ENCODE results near the gene PARG. TPM values are rescaled to one million over a fixed set of nuclear protein-coding genes. Genes with fewer than 3 reads are reported as not detected.
"Not testable (repeated sequence)": the region's sequence is repeated elsewhere in the genome, so short reads cannot be mapped to it uniquely, and the experiment has no call there.

PARG gene
- polyA plus RNA-seq, 1 donor: 42.7 TPM

DNA sequence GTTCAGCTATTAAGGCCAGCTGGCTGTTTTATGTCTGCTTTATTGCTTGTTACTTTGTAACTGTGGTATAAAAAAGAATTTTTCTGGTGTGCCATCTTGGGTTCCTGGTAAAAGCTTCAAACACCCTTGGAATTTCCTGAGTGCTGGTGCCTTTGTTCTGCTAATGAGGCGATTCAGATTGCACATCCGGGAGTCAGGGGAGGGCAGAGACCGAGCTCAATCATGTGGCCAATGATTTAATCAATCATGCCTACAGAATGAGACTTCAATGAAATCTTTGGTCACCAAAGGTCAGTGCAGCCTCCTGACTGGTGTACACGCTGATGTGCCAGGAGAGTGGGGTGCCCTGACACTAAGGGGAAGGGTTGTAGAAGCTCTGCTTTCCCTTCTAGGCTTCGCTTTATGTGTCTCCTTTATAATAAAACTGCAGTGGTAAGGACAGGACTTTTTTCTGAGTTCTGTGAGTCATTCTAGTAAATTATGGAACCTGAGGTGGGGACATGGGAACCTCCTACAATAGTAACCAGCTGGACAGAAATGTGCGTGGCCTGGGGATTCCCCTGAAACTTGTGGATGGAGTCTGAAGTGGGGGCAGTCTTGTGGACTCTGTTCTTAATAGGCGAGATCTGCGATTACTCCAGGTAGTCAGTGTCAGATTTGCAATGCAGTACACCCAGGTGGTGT, 110.3 kb downstream of the PARG start:
- no peak for DNase-seq

DNA sequence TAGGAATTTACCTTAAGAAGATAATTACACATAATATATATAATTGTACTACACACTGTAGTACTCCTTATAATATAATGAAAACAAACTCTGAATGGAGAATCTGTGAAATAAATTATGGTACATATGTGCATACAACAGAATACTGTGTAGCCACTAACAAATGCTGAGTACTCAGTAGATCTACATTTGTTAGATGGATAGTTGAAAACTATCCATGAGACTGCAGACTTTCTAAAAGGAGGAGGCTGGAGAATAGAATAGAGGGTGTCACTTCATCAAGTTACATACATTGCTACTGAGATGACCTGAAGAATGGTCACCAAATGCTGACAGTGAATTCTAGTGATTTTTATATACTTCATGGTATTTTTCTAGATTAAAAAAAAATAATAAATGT, 111.0 kb downstream of the PARG start:
- no peak for DNase-seq

DNA sequence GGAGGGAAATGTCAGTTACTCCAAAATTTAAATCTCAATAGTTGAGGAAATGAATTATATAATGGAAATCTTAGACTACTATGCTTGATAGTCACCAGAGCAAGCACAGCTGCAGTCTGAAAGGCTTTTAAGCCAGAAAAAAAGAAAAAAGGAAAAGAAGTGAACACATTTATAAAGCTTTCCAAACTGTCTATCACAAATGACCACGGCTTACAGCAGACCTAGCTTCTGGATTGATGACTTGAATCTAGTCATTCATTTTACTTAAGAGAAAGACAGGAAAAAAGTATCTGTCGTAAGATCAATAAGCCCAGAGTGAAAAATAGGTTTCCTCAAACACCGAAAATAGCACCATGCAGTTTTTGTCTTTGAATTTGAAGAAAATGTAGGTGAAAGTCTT, 111.8 kb downstream of the PARG start:
- DNase-seq: no peak

DNA sequence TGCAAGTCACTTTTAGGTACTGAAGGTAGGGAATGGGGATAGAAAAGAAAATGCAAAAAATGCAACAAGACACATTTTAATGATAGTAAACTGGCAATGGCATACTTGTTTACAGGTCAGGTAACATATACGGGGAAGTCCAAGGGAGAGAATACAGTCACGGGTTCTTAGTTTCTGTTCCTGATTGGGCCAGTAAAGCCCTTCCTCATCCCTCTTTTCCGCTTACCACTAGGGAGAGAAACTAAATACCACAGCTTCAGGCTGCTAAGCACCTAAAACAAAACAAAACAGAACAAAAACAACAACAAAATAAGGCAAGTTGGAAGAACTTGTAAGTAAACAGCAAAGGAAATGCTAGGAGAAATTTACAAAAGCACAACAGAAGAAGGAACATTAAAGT, 114.5 kb downstream of the PARG start:
- DNase-seq: no peak

DNA sequence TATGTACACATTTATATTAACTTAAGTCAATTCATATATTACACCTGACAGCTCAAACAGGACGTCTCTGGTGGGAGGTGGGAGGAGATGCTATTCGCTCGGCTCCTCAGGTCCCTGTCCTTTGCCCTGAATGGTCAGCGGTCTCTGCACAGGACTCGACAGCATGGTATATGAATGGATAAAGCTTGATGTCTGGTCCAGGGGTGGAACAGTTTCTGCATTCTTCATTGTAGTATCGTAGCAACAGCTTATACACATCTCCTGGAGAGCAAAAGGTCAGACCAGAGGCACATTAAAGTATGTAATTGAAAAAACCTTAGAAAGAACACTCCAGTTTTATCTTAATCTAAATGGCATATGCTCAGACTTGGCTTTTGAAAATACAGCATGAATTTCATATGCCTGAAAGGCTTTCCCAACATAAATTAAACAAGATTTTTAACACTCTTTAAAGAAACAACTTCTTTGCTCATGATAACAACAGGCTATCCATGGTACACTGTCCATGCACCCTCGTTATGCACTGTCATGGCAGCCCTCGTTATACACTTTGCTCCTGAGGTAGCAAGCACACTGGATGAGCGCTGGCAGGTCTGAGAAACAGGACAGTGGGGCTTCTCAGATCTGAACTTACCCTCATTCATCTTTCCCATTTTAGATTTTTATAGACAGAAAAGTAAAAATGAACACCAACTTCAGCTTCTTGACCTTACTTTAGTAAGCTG, 122.4 kb downstream of the PARG start:
- no peak for DNase-seq

DNA sequence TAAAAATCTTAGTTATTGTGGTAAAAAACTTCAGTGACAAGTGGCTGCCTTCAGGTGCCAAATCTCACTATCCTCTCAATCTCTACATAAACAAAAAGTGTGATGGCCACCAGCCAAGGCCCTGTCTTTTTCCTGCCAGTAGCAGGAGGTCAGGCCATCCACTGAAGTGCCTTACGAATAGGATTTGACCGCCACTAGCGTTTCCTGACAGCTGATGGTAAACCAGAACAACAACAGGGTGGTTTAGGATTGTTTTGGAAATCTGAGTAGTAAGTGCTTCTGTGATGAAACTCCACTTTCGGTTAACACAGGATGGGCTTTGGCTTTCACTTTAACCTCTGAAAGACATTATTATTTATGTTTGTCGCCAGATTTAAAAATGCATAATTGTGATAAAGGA, 124.0 kb downstream of the PARG start:
- no peak for DNase-seq

DNA sequence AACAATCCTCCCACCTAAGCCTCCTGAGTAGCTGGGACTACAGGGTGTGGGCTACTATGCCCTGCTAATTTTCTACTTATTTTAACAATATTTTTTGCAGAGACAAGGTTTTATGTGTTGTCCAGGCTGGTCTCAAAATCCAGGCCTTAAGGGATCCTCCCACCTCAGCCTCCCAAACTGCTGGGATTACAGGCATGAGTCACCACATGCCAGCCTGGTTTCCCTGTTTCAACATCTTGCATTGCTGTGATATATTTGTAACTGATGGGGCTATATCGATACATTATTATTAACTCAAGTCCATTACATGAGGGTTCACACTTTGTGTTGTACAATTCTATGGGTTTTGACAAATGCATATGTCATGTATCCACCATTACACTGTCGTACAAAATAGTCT, 137.8 kb downstream of the PARG start:
- no peak for DNase-seq

DNA sequence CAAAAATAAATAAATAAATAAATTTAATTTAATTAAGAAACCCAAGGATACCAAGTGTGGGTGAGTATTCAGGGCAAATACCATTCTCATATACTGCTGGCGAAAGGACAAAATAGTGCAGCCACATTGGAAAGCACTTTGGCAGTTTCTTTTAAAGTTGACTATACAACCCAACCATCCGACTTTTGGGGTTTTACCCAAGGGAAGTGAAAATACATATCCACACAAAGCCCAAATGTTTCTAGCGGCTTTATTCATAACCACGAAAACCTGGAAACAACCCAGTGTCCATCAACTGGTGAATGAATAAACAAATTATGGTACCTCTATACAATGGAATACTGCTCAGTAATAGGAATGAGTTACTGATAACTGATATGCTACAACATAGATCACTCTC, 143.6 kb downstream of the PARG start:
- DNase-seq: no peak

DNA sequence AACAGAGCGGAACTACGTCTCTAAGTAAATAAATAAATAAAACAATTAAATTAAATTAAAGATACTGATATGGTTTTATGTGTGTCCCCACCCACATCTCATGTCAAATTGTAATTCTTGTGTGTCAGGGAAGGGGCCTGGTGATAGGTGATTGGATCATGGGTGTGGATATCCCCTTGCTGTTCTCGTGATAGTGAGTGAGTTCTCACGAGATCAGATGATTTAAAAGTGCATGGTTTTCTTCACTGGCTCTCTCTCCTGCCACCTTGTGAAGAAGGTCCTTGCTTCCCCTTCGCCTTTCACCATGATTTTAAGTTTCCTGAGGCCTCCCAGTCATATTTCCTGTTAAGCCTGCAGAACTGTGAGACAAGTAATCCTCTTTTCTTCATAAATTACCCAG, 150.7 kb downstream of the PARG start:
- no peak for DNase-seq

DNA sequence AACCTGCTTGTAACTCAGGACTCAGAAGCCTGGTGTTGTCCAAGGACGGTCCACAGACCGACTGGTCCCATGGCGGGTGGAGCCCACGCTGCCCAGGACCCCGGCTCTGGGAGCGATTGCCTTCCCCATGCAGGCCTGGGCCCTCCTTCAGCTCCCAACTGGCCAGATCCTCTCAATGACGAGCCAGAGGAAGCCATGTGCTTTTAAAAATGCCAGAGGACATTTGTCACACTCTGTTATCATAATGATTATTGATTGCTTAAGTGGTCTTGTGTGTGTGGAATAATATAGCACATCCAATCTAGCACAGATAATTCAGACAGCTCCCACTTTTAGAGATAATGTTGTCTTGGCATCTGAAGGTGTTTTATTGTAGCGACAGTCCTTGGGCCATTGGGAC, 157.1 kb downstream of the PARG start:
- no peak for DNase-seq

DNA sequence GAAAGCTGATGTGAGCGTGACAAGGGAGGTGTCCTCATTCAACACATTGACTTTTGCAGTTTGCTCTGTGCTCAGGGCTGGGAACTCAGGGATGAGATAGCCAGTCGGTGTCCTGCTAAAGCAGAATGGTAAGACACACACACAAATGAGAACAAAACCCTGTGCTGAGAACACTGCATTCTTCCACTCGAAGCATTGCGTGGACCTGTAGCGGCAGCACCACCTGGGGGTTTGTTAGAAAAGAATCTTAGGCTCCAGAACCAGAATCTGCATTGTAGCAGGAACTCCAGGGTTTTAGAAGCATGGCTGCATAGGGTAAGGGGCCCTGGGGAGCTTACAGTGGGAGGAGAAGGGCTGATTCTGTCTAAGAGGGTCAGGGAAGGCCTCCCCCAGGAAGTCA, 158.2 kb downstream of the PARG start:
- no peak for DNase-seq

DNA sequence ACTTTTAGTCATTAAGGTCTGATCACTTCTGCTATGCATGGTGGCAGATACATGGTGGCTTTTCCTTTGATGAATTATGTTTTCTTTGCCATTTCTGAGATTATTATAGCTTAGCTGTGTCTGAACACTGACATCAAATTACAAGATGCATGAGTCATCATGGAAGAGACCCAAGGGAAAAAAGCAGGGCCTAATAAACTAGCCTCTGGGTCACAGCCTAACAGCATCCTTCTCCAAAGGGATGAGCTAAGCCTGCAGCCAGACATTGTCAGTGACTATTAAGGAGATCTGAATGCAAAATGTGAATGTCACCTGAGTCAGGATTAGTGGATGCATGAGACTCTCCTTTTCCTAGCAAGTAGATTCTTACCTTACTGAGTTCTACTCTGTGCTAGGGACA, 160.6 kb downstream of the PARG start:
- no peak for DNase-seq

DNA sequence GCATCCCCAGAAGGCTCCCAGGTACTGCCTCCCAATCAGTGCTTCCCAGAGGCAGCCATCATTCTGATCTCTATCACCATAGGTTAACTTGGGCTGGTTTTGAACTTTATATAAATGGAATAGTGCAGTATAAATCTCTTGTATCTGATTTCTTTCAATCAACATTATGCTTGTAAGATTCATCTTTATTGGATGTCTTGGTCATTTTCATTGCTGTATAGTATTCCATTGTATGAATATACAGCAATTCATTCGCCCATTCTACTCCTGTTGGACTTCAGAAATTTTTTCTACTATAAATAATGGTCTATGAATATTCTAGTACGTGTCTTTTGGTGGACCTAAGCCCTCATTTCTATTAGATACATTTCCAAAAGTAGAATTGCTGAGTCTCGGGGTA, 163.6 kb downstream of the PARG start:
- no peak for DNase-seq

DNA sequence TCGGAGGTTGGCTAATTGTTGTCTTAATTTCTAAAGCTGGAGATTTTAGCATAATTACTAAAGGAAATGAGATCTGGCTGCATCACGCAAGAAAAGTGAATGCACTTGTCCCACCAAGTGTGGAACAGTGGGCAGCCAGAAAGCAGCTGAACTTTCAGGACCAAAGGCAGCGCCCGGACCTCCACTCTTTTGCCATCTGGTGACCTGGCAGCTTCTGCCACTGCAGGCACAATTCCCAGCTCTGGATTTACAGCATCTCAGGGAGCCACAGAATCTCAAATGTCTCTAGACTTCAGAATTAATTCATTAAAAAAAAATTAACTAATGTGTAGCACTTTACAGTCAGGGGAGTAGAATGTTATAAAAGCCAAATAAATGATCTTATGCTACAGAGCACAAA, 165.0 kb downstream of the PARG start:
- DNase-seq: no peak

DNA sequence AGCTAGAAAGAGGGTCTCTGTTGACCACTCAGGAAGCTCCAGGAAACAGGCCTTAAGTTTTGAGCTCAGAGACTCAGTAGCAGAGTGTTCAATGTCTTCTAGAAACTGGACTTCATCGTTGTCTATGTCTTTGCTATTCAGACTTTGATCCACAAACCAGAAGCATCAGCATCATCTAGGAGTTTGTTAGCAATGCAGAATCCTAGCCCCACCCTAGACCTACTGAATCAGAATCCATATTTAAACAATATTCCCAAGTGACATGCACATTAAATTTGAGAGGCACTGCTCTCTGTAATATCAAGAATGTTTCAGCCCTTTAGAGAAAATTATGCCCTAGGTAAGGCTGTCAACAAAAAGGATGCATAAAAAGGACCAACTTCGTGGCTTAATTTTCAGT, 166.8 kb downstream of the PARG start:
- no peak for DNase-seq

DNA sequence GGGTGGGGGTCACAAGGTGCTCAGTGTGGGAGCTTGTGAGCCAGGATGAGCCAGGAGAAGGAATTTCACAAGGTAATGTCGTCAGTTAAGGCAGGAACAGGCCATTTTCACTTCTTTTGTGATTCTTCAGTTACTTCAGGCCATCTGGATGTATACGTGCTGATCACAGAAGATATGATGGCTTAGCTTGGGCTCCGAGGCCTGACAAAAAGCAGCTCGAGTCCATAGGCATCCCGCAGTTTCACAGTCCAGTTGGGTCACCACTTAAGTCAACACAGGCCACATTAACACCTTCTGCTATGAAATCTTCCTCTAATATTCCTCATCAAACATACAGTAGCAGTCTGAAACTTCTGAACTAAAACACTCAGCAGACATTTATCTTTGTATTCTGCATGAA, 168.9 kb downstream of the PARG start:
- DNase-seq: not testable (repeated sequence)

DNA sequence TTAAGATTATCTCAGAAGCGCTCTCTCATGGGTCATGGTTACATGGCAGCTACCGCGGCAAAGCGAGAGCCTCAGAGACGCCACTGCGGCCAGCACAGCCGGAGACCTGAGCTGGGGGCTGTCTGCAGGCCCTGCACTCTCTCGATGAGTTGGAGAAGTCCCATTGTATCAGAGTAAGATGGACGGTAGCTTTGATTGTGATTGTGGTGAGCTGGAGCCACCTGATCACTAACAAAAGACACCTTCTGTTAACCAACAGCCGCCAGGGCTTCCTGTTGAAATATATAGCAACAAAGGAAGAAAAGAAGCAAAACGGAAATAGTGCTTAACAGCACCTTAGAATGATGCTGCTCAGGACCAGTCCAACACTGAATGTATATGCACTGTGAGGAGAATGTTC, 170.8 kb downstream of the PARG start:
- not testable (repeated sequence) for DNase-seq

DNA sequence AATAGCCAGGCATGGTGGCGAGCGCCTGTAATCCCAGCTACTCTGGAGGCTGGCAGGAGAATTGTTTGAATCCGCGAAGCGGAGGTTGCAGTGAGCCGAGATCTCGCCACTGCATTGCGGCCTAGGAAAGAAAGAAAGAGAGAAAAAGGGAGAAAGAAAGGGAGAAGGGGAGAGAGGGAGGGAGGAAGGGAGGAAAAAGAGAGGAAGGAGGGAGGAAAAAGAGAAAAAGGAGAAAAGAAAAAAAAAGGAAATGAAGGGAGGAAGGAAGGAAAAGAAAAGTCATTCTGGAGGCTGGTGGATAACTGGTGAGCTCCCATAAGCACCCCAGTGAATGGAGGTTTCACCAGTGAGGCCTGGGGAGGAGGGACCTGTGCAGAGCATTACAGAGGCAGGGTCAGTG, 172.1 kb downstream of the PARG start:
- DNase-seq: no peak

DNA sequence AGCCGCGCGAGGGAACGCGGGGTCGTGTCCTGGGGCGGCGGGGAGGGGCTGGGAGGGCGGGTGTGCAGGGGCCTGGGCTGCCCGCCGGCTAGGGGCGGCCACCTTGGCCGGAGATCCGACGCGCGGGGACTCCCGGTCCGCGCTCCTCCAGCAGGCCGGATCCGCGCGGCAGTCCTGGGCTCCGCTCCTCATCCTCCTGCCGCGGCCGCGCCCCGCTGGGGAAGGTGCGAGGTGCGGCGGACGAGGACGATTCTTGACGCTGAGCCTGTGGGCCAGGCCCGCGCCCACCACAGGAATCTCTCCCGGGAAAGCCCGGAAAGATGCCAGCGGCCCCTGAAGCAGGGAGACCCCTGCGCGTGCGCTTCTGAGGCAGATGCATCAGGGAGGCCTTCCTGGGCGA, 173.1 kb downstream of the PARG start:
- DNase-seq: no peak

DNA sequence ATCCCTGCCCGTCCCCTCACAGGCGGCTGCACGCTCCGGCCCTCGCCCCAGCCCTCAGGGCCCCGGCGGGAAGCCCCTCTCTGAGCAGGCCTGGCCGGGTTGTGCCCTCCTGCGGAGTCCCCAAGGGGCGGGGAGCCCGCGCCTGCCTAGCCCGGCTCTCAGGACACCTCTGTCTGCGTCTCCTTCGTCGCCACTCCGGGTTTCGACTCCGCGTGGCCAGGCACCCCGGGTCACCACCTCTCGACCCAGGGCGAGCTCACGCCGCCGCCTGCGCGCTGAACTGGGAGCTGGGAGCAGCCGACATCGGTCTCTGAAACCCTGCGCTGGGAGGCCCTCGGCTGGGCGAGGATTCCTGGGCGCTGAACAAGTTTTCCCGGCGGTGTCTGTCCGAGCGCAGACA, 173.5 kb downstream of the PARG start:
- no peak for DNase-seq
